Fibroblast of mammary gland (primary cell): Measurements from ENCODE around the gene ARMC6.

ENCODE experiments used
- DNase-seq: peaks from one replicate; pipeline ENCODE4 v3.0.0-alpha.2; 2010; ENCODE audit warnings: low read depth
- H3K4me3 ChIP-seq: 2 replicates; pipeline ENCODE4 v1.5.1; 2011; ENCODE audit warnings: low read depth, mild to moderate bottlenecking, low read length, moderate library complexity; ENCODE audit not compliant: control insufficient read depth
- CTCF ChIP-seq: conservative IDR thresholded peaks from 2 replicates; pipeline ENCODE4 v1.5.1; 2011; ENCODE audit warnings: low read depth, low read length, inconsistent platforms; ENCODE audit not compliant: control insufficient read depth, insufficient read depth

ARMC6 gene

GRCh38 chr19:18991006-18991405, 42.4 kb upstream of the ARMC6 start:
- no peak overlapping the region for H3K4me3 ChIP-seq
- no peak for TF ChIP-seq CTCF
- DNase-seq, result no peak

- DNase-seq, result no peak
- no peak for TF ChIP-seq CTCF
- no peak overlapping the region for H3K4me3 ChIP-seq
Observed at GRCh38 chr19:18991468-18991867, 41.9 kb upstream of the ARMC6 start.

- DNase-seq, result no peak
- H3K4me3 ChIP-seq, result no peak overlapping the region
- no peak for TF ChIP-seq CTCF
Observed at GRCh38 chr19:18992696-18993095, 40.7 kb upstream of the ARMC6 start.

DNA sequence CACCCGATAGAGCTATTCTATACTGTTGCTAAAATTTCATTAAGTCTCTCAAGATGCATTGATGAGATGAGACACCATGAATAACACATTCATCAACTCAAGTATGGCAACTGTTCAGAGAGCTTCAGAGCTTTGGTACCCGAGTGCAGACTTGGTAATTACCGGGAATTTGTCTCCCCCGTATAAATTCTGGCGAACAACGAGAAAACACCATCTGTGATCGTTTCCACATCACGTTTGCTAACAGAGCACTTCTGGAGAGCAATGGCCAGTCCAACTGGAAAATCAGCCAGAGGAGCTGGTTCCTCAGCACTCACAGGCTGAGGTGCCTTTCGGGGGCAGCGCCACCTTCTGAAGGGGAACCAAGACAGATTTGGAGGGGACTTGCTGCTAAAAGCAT, 40.3 kb upstream of the ARMC6 start:
- no peak for TF ChIP-seq CTCF
- no peak overlapping the region for H3K4me3 ChIP-seq
- DNase-seq, result no peak

DNA sequence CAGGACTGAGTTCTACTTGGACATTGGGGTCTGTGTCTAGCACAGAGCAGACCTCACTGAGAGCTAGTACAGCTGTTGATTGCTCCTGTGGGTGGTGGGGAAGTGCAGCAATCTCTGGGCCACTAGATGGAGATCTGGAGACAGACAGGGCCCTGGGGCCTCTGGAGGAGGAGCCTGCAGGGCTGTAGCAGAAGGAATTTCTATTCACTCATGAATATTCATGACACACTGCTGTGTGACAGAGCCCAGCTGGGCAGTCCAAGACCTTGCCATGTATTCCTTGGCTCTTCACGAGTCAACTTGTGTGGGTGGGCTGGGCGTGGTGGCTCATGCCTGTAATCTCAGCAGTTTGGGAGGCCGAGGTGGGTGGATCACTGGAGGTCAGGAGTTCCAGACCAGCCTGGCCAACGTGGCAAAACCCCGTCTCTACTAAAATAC, 37.6 kb upstream of the ARMC6 start:
- no peak overlapping the region for H3K4me3 ChIP-seq
- peak; percentile 91 for DNase-seq
- TF ChIP-seq CTCF, result peak; percentile 72

DNA sequence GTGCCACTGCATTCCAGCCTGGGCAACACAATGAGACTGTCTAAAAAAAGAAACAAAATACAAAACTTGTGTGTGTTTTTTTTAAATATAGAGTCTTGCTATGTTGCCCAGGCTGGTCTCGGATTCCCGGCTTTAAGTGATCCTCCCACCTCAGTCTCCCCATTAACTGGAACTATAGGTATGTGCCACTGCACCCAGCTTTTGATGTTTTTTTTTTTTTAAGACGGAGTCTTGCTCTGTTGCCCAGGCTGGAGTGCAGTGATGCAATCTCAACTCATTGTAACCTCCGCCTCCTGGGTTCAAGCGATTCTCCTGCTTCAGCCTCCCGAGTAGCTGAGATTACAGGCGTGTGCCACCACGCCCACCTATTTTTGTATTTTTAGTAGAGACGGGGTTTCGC, 37.1 kb upstream of the ARMC6 start:
- DNase-seq, result no peak
- TF ChIP-seq CTCF, result no peak
- H3K4me3 ChIP-seq, result no peak overlapping the region

- DNase-seq, result no peak
- H3K4me3 ChIP-seq, result no peak overlapping the region
- no peak for TF ChIP-seq CTCF
Observed at GRCh38 chr19:18996796-18997394, 36.5 kb upstream of the ARMC6 start.
